NCI-H82 treated with DMSO at 0.1 percent for 48 hours (cell line): Measurements from ENCODE around the gene SCAMP4.

Experiments
- DNase-seq: peaks from one replicate; lab custom pipeline; 2025; ENCODE audit not compliant: unreplicated experiment; lab: John Stamatoyannopoulos, UW

SCAMP4 gene

DNA sequence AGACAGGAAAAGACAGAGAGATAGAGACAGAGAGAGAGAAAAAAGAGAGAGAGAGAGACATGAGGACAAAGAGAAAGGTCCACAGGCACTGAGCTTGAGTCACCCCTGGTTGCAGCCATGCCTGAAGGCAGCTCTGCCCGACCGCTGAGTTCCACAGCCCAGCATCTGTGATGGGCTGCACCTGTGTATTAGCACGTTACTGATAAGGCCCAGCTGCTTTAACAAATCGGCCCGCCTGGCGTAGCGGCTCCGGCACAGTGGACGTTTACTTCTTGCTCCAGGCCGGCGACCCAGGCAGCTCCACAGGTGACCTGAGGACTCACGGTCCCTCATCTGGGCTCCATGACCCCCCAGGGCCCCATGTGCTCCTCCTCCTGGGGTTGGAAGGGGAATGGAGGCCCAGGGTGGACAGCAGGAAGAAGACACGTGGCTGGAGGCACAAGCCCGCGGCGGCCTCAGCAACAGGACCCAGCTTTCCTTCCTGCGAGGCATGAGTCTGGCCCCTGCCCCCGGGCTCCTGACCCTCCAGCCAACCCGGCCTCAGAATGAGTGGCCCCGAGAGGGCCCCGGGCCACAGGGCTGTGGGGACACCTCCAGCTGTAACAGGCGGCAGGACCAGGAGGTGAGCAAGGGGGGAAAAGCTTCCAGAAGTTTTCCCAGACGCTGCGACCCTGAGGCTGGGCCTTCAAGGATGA is 31.9 kb downstream of the SCAMP4 start:
- DNase-seq: no peak

DNA sequence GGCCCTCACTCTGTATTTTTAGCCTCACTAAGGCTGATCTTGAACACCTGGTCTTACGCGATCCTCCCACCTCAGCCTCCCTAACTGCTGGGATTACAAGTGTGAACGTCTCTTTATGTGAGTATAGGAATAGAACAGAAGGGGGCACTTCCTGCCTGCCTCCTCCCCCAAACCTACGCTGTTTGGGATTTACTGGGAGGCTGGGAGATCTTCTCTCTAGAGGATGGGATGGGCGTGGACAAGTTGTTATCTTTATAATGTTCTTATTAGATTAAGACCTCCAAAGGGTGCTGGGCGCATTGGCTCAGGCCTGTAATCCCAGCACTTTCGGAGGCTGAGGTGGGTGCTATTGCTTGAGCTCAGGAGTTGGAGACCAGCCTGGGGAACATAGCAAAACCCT is 32.9 kb downstream of the SCAMP4 start:
- DNase-seq: peak; percentile 91

DNA sequence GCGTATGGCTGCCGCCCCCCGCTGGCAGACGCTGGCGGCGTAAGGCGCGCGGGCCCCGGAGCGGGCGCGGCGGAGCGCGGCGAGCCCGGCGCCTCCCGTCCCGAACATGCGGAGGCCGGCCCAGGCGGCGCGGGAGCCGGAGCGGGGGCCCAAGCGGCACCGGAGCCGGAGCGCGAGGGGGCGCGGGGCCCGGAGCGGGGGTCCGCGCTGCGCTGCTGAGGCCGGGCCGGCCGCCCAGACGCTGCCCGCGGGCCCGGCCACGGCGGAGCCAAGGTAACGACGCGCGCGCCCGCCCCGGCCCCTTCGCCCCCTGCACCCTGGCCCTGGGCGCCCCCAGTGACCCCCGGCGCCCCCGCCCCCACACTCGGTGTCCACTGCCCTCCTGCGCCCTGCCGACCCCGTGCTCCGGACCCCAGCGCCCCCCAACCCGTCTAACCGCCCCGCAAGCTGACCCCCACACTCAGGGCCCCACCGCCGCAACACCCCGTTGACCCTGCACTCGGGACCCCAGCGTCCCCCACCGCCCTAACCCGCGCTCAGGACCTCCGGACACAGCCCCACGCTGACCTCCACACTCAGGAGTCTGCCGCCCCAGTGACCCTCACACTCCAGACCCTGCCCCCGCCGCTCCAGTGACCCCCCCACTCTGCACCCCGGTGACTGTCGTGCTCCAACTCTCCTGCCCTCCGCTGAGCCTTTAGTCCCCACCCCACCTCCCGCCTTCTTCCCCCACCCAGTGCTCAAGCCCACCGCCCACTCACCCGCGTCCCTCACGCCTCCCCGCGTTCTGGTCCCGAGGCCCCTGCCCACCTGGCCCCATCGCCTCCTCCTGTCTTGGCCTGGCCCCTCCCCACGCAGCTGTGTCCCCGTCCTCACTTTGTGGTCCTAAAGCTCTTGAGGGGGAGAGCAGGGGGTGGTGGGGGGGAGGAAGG is 36.2 kb downstream of the SCAMP4 start, which contains the start of gene CSNK1G2:
CSNK1G2 (plus strand) TSS at position 27 of the 932 bp plus-strand sequence. CDS start 28,601 bp downstream, outside the sequence.
- no peak for DNase-seq

DNA sequence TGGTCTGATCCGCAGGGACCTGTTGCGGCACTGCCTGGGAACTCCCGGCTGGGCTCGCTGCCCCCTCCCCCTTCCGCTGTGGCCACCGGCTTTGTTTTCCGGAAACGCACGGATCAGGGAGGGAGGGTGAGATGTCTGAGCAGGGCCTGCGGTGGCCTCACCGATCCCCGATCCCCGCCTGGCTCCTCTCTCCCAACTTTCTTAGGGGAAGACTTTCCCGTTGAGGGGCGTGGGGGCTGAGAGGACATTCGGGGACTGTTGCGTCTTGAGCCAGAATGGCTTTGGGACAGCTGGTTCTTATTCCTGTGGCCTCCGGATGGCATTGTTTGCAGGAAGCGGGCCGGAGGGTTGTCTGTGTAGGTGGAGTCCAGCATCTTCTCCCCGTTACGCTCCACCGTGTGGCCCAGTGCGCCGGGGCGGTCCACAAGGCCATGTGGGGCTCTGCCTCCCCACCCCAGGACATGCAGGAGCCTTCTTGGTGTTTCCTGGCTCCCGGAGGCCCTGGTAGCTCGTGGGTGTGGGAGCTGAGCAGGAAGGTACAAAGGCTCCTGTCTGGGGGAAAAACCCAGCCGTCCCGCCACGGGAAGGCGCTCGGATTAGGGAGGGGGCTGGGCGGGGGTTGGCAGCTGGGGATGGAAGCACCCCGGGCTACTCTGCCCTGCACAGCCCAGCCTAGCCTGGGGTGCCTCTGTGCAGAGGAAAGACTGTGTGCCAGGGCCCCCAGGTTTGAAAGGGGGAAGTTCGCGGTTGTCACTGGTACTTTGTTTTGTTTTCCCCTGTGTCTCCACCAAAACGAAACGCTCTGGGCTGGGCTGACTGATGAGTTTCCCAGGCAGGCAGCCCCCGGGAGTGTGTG is 37.1 kb downstream of the SCAMP4 start:
- peak; percentile 12 for DNase-seq

GRCh38 chr19:1942934-1943555 is 37.8 kb downstream of the SCAMP4 start:
- no peak for DNase-seq

- DNase-seq: no peak
Observed at GRCh38 chr19:1943661-1944087, 38.5 kb downstream of the SCAMP4 start.

DNA sequence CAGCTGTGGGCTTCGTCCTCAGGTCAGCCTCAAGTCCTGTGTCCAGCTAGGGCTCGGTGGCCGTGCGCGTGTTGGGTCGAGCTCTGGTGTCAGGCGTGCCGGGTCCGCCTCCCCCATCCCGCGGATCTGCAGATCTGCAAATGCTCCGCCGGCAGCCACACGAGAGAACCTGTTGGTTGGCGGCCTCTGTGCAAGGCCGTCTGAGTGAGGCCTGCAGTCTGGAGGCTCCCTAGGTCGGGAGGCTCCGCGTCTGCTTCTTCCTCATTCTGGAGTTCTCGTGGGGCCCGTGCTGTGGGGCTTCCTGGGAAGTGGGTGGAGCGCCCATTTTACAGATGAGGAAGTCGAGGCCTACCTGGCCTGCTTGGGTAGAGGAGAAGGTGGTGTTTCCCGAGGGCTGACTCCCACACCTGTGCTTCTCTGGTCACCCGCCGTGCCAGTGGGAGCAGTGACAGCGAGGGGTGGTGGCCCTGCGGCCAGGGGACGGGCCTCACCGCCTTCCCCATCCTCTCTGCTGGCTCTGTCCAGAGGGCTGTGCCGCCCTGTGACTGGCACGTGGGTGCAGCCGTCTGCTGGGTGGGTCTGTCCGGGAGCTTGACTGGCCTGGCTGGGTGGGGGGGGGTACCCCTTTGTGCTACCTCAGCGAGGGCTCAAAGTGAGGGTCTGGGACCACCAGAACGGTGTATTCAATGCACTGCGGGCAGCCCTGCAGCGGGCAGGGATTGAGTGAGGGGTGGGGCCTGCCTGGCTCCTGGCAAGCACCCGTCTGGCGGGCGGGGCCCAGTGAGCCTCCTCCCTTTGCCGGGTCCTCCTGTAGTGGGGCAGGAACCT is 39.1 kb downstream of the SCAMP4 start:
- DNase-seq: no peak

DNA sequence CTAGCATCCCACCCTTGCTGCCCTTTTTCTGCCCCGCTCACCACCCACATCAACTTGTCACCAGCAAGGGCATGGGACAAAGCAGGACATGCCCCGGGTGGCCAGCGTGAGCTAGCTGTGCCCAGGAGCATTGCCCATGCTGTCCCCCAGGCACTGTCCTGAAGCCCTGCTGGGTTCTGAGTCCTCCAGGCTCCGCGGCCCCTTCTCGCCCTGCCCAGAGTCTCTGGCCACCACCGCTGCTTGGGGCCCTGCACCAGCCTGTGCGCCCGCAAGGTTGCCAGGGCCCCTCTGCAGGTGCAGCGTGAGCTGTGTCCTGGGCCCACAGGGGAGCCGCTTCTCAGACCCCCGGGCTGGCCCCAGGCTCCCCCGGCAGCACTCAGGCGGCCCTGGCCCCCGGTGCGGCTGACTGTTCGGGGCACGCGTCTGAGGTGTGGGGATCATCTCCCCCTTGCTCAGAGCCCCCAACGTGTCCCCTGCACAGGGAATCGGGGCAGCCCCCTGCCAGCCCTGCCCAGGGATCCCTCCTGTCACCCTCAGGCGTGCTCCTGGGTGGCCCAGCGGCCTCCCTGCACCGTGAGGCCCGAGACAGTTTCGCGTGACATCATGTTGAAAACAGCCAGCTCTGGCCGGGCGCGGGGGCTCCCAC is 39.8 kb downstream of the SCAMP4 start:
- DNase-seq: no peak

DNA sequence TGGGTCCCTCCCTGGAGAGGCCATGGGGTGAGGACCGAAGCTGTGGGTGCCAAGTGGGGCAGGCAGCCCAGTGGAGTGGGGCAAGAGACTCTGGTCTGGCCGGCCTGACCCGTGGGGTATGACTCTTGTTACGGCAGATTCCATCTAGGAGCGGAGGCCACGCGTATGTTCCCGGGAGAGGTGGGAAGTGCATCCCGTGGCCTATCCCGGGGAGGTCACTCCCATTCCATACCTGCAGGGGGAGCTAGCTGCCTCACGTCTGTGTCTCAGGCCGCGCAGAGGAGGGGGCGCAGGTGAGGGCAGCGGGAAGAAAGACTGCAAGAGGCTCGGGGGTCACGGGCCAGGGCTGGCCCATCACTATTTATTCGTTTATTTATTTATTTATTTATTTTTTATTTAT is 40.7 kb downstream of the SCAMP4 start:
- no peak for DNase-seq

DNA sequence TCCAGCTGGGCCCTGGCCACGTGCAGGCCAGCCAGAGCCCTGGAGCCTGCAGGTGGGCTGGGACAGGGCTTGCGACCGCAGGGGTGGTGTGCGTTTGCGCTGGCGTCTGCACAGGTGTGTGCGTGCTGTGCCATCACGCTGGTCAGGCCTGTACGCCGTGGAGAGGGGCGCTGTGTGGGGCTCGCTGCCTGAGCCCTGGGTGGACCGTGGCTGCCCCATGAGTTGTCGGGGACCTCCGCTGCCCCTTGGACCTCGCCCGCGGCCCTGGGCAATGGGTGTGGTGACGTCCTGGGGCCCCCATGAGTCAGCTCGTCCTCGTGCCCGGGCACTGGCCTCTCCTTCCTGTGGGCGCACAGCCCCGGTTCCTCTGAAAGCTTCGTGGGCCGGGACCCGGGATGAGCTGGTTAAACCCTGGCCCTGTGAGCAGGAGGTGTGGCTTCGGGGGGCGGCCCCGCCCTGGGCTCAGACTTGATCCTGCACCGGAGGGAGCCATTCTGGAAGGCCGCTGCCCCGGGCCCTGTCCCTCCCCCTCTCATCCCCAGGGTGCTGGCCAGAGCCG is 42.5 kb downstream of the SCAMP4 start:
- DNase-seq: no peak

DNA sequence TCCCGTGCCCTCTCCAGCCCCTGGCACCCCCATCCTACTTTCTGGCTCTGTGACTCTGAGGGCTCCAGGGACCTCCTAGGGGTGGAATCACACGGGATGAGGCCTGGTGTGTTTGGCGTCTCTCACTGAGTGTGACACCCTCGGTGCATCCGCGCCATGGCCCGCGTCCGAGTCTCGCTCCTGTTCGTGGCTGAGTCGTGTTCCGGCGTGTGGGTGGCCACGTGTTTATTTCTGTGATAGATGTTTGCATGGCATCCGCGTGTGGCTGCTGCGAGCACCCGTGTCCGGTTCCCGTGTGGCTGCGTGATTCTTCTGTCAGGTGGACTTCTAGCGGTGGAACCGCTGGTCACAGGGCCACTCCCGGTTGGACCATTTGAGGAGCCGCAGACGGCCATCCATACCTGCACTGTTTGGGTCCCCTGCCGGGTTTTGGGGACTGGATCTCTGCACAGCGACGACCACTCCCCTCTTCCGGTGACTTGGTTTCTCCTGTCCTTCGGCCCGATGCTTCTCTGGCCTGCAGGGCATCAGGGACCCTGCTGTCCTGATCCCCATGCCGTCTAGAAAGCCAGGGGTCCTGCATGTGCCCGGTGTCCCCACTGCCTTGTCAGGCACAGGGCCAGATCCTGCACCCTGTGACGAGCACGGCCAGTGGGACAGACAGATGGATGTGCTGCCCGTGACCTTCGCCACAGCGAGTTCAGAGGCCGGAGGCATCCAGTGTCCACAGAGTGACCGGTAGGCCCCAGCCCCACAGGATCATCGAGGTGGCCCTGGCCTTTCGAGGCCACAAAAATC is 44.3 kb downstream of the SCAMP4 start:
- no peak for DNase-seq

GRCh38 chr19:1950640-1951039 is 45.4 kb downstream of the SCAMP4 start:
- DNase-seq: no peak

- DNase-seq: no peak
Observed at GRCh38 chr19:1952635-1953034, 47.4 kb downstream of the SCAMP4 start.

- DNase-seq: no peak
Observed at GRCh38 chr19:1953037-1953436, 47.8 kb downstream of the SCAMP4 start.

GRCh38 chr19:1953441-1954094 is 48.4 kb downstream of the SCAMP4 start:
- DNase-seq: no peak

DNA sequence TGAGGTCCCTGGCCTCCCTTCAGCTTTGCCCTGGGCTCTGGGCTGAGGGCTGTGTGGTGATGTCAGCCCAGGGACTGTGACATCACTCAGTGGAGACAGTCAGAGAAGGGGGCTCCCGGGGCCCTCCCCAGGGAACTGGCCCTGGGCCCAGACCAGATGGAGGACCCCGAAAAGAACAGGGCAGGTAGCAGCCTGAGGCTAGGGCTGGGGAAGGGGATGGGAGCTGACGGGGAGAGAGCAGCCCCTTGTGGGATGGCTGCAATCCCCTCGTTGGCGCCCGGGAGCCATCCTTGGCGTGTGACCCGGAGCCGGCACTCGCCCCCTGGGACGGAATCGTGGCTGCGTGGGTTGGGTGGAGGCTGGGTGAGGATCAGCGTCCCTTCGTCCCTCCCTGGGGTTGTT is 49.3 kb downstream of the SCAMP4 start:
- no peak for DNase-seq

GRCh38 chr19:1955171-1956121 is 50.2 kb downstream of the SCAMP4 start:
- DNase-seq: no peak
